HepG2 (cell line): ENCODE data around the gene ATP7B.

ENCODE experiments used
- AFF4 ChIP-seq: sonication (generic); formaldehyde crosslinking; IDR thresholded peaks from 2 replicates; pipeline ENCODE4 v1.4.0; 2020; ENCODE audit warnings: missing genetic modification reagents
- ATF3 ChIP-seq: sonication (generic); formaldehyde crosslinking; IDR thresholded peaks from 2 replicates; pipeline ENCODE4 v1.4.0; 2020; ENCODE audit warnings: missing genetic modification reagents
- CBX5 ChIP-seq: sonication (generic); formaldehyde crosslinking; IDR thresholded peaks from 2 replicates; pipeline ENCODE4 v1.4.0; 2020; ENCODE audit warnings: missing genetic modification reagents, borderline replicate concordance
- CTCF ChIP-seq: sonication (generic); formaldehyde crosslinking; IDR thresholded peaks from 2 replicates; pipeline ENCODE4 v1.5.0; 2020; ENCODE audit warnings: mild to moderate bottlenecking, missing genetic modification reagents, moderate library complexity
- EP300 ChIP-seq, 3 experiments: sonication (generic) in 1 of 3; formaldehyde crosslinking in 1 of 3; IDR thresholded peaks; 2 replicates each; pipeline versions ENCODE4 v1.5.1 to v1.6.1; 2011 to 2020; ENCODE audit warnings: low read depth in 2 of 3, low read length in 2 of 3, borderline replicate concordance in 1 of 3, improper control_type of control experiment in 1 of 3, mild to moderate bottlenecking in 1 of 3, missing genetic modification reagents in 1 of 3, moderate library complexity in 1 of 3
- IRX3 ChIP-seq: sonication (generic); formaldehyde crosslinking; IDR thresholded peaks from 2 replicates; pipeline ENCODE4 v1.8.1; 2023; ENCODE audit warnings: mild to moderate bottlenecking, low read depth, missing genetic modification reagents, borderline replicate concordance
- NCOA1 ChIP-seq: sonication (generic); formaldehyde crosslinking; IDR thresholded peaks from 2 replicates; pipeline ENCODE4 v1.9.0; 2021; ENCODE audit warnings: missing genetic modification reagents
- PHF8 ChIP-seq: sonication (generic); formaldehyde crosslinking; IDR thresholded peaks from 2 replicates; pipeline ENCODE4 v1.5.0; 2020; ENCODE audit warnings: missing genetic modification reagents
- RBFOX2 ChIP-seq: fragments of 200-400 bp; formaldehyde crosslinking; IDR thresholded peaks from 2 replicates; pipeline ENCODE4 v1.6.1; 2017; ENCODE audit warnings: low read depth, mild to moderate bottlenecking, low read length
- SRF ChIP-seq: IDR thresholded peaks from 2 replicates; pipeline ENCODE4 v1.6.1; 2011; ENCODE audit warnings: mild to moderate bottlenecking, low read depth, low read length, moderate library complexity
- TCF7L2 ChIP-seq: IDR thresholded peaks from 2 replicates; pipeline ENCODE4 v1.6.1; 2011; ENCODE audit warnings: mild to moderate bottlenecking, low read depth, low read length, moderate library complexity
- ZNF263 ChIP-seq: sonication (generic); formaldehyde crosslinking; IDR thresholded peaks from 2 replicates; pipeline ENCODE4 v1.4.0; 2020; ENCODE audit warnings: missing genetic modification reagents
- ZNF34 ChIP-seq: sonication (generic); formaldehyde crosslinking; IDR thresholded peaks from 2 replicates; pipeline ENCODE4 v1.4.0; 2020; ENCODE audit warnings: mild to moderate bottlenecking, missing genetic modification reagents, borderline replicate concordance

DNA sequence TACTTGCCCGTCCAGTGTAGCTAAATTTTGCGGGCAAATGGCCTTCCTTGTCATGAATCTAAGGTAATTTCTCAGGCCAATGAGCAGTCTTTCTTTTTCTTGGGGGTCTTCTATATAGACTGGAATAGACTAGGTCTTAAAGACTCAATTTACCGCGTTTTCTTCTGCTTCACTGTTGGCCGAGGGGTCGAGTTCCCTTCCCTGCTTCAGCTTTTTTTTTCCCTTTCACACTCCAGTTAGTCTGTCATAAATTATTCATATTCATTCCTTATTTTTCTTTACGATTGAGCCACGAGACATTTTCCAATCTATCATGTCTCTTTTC, 1.2 kb upstream of the ATP7B start:
- TF ChIP-seq AFF4 (CRISPR knock-in tag), result no peak
- no peak for TF ChIP-seq RBFOX2
- no peak for TF ChIP-seq CBX5 (CRISPR knock-in tag)
- no peak for TF ChIP-seq CTCF (CRISPR knock-in tag)
- no peak for TF ChIP-seq SRF
- no peak for TF ChIP-seq PHF8 (CRISPR knock-in tag)
- TF ChIP-seq ZNF263 (CRISPR knock-in tag), result no peak
- no peak for TF ChIP-seq TCF7L2
- TF ChIP-seq EP300 (IDR thresholded peaks at IDR 0.05; ENCODE audit: low read depth in 2 of 2, low read length in 2 of 2), result no peak
- no peak for TF ChIP-seq EP300 (CRISPR knock-in tag; IDR thresholded peaks at IDR 0.05; ENCODE audit: borderline replicate concordance)
- TF ChIP-seq ATF3 (CRISPR knock-in tag), result no peak
- no peak for TF ChIP-seq NCOA1 (CRISPR knock-in tag)
- no peak for TF ChIP-seq ZNF34 (CRISPR knock-in tag)
- TF ChIP-seq IRX3 (CRISPR knock-in tag), result no peak
